Thyroid gland (tissue), 4 donors: ENCODE results near the gene LSM14A.
"Not testable (repeated sequence)": the region's sequence is repeated elsewhere in the genome, so short reads cannot be mapped to it uniquely, and the experiment has no call there.

Experiments used
- POLR2A ChIP-seq, 2 donors: fragments of 450-650 bp; IDR thresholded peaks; one replicate each; pipeline ENCODE4 v1.6.1; 2017; ENCODE audit warnings: antibody characterized with exemption in 2 of 2, mild to moderate bottlenecking in 2 of 2, moderate library complexity in 1 of 2
- TF ChIP-seq, protein P1 (sequence below), 6 experiments: fragments of 200-600 bp in 3 of 6; fragments of 450-650 bp in 3 of 6; sonication (generic) in 3 of 6; IDR thresholded peaks; one replicate each; pipeline ENCODE4 v1.5.1; 2016 to 2019; ENCODE audit warnings: antibody characterized with exemption in 6 of 6, mild to moderate bottlenecking in 2 of 6, inconsistent platforms in 1 of 6, moderate library complexity in 1 of 6

DNA sequence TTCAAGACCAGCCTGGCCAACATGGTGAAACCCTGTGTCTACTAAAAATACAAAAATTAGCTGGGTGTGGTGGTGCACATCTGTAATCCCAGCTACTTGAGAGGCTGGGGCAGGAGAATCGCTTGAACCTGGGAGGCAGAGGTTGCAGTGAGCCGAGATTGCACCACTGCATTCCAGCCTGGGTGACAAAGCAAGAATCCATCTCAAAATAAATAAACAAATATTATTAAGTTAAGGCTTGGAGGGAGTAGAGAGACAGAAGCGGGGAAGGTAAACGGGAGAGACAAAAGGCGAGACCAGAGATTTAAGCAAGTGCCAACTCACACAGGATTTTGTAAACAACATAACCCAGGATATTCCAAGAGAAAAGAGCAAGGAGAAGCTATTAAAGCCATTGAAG lies 12.8 kb upstream of the LSM14A start:
- TF ChIP-seq, protein P1, sequence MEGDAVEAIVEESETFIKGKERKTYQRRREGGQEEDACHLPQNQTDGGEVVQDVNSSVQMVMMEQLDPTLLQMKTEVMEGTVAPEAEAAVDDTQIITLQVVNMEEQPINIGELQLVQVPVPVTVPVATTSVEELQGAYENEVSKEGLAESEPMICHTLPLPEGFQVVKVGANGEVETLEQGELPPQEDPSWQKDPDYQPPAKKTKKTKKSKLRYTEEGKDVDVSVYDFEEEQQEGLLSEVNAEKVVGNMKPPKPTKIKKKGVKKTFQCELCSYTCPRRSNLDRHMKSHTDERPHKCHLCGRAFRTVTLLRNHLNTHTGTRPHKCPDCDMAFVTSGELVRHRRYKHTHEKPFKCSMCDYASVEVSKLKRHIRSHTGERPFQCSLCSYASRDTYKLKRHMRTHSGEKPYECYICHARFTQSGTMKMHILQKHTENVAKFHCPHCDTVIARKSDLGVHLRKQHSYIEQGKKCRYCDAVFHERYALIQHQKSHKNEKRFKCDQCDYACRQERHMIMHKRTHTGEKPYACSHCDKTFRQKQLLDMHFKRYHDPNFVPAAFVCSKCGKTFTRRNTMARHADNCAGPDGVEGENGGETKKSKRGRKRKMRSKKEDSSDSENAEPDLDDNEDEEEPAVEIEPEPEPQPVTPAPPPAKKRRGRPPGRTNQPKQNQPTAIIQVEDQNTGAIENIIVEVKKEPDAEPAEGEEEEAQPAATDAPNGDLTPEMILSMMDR (IDR thresholded peaks at IDR 0.05), result not testable (repeated sequence)
- not testable (repeated sequence) for TF ChIP-seq POLR2A (IDR thresholded peaks at IDR 0.05)
